A549 treated with RU486 at 1 μM for 4 hours (cell line): ENCODE data around the gene GMCL2. TPM values are rescaled to one million over a fixed set of nuclear protein-coding genes. Genes with fewer than 3 reads are reported as not detected.

Source experiments
- total RNA-seq: library from RNA; stranded (reverse); fragments of 200-300 nt; extraction: Qiagen RNA extraction; gene quantifications from 5 replicates; pipeline ENCODE4 v1.2.3, GENCODE V29; 2022; ENCODE audit warnings: low read depth

Gene GMCL2, protein sequence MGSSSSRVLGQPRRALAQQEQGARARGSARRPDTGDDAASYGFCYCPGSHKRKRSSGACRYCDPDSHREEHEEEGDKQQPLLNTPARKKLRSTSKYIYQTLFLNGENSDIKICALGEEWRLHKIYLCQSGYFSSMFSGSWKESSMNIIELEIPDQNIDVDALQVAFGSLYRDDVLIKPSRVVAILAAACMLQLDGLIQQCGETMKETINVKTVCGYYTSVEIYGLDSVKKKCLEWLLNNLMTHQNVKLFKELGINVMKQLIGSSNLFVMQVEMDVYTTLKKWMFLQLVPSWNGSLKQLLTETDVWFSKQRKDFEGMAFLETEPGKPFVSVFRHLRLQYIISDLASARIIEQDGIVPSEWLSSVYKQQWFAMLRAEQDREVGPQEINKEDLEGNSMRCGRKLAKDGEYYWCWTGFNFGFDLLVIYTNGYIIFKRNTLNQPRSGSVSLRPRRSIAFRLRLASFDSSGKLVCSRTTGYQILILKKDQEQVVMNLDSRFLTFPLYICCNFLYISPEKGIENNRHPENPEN
- total RNA-seq, result not detected in 5 replicates

DNA sequence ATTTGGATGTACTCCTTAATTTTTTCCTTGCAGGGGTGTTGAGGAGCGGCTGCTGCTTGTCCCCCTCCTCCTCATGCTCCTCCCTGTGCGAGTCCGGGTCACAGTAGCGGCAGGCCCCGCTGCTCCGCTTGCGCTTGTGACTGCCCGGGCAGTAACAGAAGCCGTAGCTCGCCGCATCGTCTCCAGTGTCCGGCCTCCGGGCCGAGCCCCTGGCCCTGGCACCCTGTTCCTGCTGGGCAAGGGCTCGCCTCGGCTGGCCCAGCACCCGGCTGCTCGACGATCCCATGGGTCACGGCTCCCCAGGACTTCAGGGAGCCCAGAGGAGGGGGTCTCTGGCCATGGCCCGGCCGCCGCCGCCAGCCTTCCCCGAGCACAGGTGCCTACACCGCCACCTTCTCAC lies at the start of gene GMCL2:
Gene GMCL2, minus strand, starts transcription at position 358 of the 400 bp plus-strand sequence. Its CDS starts 72 bp downstream, at position 286.

DNA sequence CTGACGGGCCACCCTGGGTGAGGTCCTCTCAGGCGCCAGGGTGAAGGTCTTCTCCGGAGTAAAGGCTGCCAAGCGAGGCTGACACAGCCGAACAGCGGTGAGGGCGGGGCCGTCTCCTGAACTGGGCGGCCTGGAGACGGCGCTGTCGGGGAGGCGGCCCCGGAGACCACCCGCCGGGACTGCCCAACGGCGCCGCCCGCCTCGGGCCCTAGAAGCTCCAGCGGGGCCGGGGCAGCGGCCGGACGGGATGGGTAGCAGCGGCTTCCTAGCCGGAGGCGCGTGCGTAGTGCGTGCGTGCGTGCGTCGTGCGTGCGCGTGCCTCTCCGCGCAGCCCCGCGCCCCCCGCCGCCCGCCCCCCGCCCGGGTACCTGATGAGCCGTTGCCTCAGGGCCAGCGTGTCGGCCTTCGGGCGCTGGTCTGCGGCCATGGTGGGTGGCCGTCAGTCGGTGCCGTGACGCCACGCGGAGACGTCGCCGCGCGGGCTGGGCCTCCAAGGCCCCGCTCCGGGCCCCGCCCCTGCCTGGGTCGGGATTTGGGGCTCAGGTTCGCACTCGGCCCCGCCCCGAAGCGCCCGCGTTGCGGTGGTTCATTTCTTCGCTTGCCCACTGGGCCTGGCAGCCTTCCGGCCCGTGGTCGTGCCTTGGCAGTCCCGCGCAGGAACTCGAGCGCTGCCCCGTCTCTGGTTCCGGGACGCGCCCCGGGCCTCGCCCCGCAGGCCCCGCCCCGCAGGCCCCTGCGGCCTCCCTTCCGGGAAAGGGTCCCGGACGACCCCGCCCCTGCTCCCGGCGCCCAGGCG lies 45.2 kb upstream of the GMCL2 start, which contains the start of gene PHYKPL:
Gene PHYKPL, minus strand, starts transcription at position 679 of the 796 bp plus-strand sequence. Its CDS starts 252 bp downstream, at position 427.

DNA sequence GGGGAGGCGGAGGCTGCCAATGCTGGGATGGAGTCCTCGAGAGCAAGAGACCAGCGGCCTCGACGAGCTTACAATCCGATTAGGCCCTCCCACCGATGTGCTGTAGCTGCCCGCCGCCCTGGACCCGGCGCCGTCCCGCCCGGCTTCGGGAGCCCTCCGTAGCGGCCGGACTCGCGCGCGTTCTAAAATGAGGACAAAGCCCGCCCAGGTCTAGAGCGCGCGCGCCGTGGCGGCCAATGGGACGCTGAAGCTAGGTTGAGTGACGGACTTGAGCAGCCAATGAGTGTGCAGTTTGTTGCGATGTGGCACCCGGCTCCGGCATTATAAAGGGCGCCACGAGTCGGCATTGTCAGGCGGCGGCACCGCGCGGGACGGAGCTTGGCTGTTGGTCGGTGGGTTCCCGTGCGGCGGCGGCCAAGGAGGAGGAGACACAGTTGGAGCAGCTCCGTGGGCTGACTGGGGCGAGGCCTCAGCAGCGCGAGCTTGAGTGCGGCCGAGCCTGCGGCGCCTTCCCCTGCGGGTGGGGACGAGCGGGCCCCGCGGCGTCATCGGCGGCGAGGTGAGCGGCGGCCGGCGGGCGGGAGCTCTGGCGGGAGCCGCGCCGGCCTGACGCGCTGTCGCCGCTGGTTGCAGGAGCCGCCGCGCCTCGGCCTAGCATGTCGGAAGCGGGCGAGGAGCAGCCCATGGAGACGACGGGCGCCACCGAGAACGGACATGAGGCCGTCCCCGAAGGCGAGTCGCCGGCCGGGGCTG lies 17.2 kb upstream of the GMCL2 start, which contains the start of gene HNRNPAB:
Gene HNRNPAB, plus strand, starts transcription at position 352 of the 753 bp plus-strand sequence. Its CDS starts 305 bp downstream, at position 657.

DNA sequence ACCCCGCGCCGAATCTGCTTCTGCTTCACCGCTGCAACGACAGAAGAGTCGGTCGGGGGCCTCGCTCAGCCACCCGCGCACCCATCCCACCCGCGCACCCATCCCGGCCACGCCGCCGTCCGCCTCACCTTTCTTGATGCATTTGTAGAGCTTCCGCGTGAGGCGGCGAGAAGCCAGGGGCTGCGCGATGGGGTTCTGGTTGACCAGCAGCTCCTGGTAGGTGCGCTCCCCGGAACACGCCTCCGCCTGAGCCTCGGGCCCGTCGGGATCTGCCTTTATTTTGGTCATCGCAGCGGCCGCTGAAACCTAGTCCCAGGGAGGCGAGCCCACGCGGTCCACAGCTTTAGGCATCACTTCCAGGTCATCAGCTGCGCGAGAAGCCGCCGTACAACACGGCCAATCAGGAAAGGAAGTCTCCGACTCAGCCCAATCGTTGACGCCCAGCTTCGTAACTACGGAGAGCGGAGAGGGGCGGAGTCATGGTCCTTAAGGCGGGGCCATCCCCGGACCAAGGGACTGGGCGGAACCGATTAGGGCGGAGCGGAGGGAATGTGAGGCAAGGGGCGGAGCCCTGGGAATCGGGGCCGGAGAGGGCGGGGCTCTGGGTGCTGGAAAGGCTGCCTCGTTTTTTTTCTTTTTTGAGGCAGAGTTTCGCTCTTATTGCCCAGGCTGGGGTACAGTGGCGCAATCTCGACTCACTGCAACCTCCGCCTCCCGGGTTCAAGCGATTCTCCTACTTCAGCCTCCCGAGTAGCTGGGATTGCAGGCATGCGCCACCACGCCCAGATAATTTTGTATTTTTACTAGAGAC lies 33.4 kb downstream of the GMCL2 start, which contains the start of gene NHP2:
Gene NHP2, minus strand, starts transcription at position 356 of the 811 bp plus-strand sequence. Its CDS starts 68 bp downstream, at position 288.

Other genes with a start within 250 kb of the GMCL2 start
- not detected in 5 replicates for gene PROP1, start 191.1 kb downstream of the GMCL2 start, total RNA-seq
- 1.1 to 1.4 TPM (median 1.3 TPM) in 5 replicates for gene N4BP3, start 73.8 kb downstream of the GMCL2 start, total RNA-seq
- 18.8 to 29.5 TPM (median 26.2 TPM) in 5 replicates for gene RMND5B, start 56.4 kb downstream of the GMCL2 start, total RNA-seq
- 398 to 503 TPM (median 423 TPM) in 5 replicates for gene NHP2, start 33.5 kb downstream of the GMCL2 start, total RNA-seq
- gene HNRNPAB, start 17.2 kb upstream of the GMCL2 start, total RNA-seq, result 306 to 379 TPM (median 334 TPM) in 5 replicates
- gene PHYKPL, start 45.4 kb upstream of the GMCL2 start, total RNA-seq, result 6.3 to 9.1 TPM (median 7.7 TPM) in 5 replicates